ENCODE measurements around the gene PDCD5.

DNA sequence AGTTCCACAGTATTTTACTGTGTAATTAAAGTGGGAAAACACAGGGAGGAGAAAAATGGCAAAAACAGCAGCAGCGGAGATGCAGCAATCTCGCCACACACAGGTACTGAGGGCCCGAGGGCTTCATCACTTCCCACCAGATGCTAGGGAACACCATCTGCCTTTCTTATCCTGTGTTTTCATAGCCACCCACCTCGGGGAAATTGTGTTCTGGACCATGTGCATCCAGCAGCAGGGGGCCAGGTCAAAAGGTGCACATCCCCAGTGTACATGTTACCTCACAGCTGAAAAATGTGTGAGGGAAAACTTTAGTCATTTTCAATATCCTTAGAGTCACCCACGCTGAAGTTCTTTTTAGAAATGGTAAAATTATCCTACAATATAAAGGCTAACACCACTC lies 30.2 kb downstream of the PDCD5 start:
- TF ChIP-seq POLR2AphosphoS5 (IDR thresholded peaks at IDR 0.05; ENCODE audit: borderline replicate concordance, low read depth, low read length) (no peak), EZH2 (IDR thresholded peaks at IDR 0.05) (no peak)

All from SK-N-MC (cell line).